Activated CD4-positive, alpha-beta memory T cell treated with anti-CD3 and anti-CD28 coated beads, Interleukin-2, amount 10 ng/mL, durations not matched to agents 7 days and 5 days (primary cell): ENCODE results near the gene OR1N2. TPM values are rescaled to one million over a fixed set of nuclear protein-coding genes. Genes with fewer than 3 reads are reported as not detected.
"Not testable (repeated sequence)": the region's sequence is repeated elsewhere in the genome, so short reads cannot be mapped to it uniquely, and the experiment has no call there.

Experiments used
- CTCF ChIA-PET: fragments of 350-600 bp; sonication (Branson Sonifier 250); formaldehyde crosslinking; loops from one replicate; lab custom pipeline; 2021; ENCODE audit warnings: antibody characterized with exemption, inconsistent platforms; lab: Charles Lee
- POLR2A ChIA-PET: fragments of 350-600 bp; sonication (Branson Sonifier 250); formaldehyde crosslinking; loops from one replicate; lab custom pipeline; 2021; ENCODE audit warnings: antibody characterized with exemption; lab: Charles Lee
- DNase-seq: peaks from one replicate; pipeline ENCODE4 v3.0.0-alpha.2; 2020
- H3K27ac Mint-ChIP-seq: one replicate; pipeline ENCODE4 v1.8.0; 2021; ENCODE audit warnings: mild to moderate bottlenecking, mixed read lengths
- H3K27me3 Mint-ChIP-seq: one replicate; pipeline ENCODE4 v1.8.0; 2021; ENCODE audit warnings: mixed read lengths
- H3K36me3 Mint-ChIP-seq: one replicate; pipeline ENCODE4 v1.8.0; 2021; ENCODE audit warnings: low read depth, mixed read lengths
- H3K4me1 Mint-ChIP-seq: one replicate; pipeline ENCODE4 v1.8.0; 2021; ENCODE audit warnings: mixed read lengths
- H3K4me3 Mint-ChIP-seq: one replicate; pipeline ENCODE4 v1.8.0; 2021; ENCODE audit warnings: mild to moderate bottlenecking, mixed read lengths
- H3K9me3 Mint-ChIP-seq: one replicate; pipeline ENCODE4 v1.8.0; 2021; ENCODE audit warnings: mixed read lengths
- total RNA-seq, 2 experiments: library from RNA; stranded (reverse); gene quantifications; one replicate each; pipeline ENCODE4 v1.2.3, GENCODE V29; 2021

Gene OR1N2
- total RNA-seq = not detected

GRCh38 chr9:122552812-122553211 lies at the start of gene OR1N2:
TSS of gene OR1N2 (plus strand) at chr9:122553112. CDS start at chr9:122553212, 100 bp downstream.
- H3K4me3 Mint-ChIP-seq = no peak within 1 kb of the TSS
- H3K27ac Mint-ChIP-seq = no peak within 1 kb of the TSS
- H3K36me3 Mint-ChIP-seq = no peaks in the 10 kb centered on the region
- peaks cover 6% of the 10 kb centered on the region for H3K27me3 Mint-ChIP-seq
- ChIA-PET CTCF (no interaction called here), POLR2A (no interaction called here)
- DNase-seq = no peak
- no peaks in the 10 kb centered on the region for H3K9me3 Mint-ChIP-seq
- H3K4me1 Mint-ChIP-seq = no peaks in the 10 kb centered on the region

GRCh38 chr9:122506964-122507363 lies 45.9 kb upstream of the OR1N2 start:
- Mint-ChIP-seq H3K27ac (no peak overlapping the region), H3K9me3 (no peaks in the 10 kb centered on the region), H3K4me3 (no peak overlapping the region), H3K36me3 (no peaks in the 10 kb centered on the region), H3K4me1 (no peaks in the 10 kb centered on the region), H3K27me3 (peaks cover 33% of the 10 kb centered on the region)
- DNase-seq = no peak
- POLR2A ChIA-PET = no interaction called here
- CTCF ChIA-PET = no interaction called here

DNA sequence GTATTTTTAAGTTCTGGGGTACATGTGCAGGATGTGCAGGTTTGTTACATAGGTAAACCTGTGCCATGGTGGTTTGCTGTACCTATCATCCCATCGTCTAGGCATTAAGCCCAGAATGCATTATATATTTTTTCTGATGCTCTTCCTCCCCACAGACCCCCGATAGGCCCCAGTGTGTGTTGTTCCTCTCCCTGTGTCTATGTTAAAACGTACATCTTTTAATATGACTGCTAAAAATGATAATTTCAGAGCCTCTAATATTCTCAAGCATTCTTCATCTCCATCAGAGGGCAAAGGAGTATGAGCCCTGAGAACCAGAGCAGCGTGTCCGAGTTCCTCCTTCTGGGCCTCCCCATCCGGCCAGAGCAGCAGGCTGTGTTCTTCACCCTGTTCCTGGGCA lies 42.4 kb upstream of the OR1N2 start, which contains the start of gene OR1J2:
TSS of gene OR1J2 (plus strand) at position 301 of the 400 bp plus-strand sequence. CDS start at position 301, 0 bp downstream.
- Mint-ChIP-seq H3K27me3 (peaks cover 34% of the 10 kb centered on the region), H3K9me3 (no peaks in the 10 kb centered on the region)
- CTCF ChIA-PET = no interaction called here

GRCh38 chr9:122518226-122518625 lies 34.7 kb upstream of the OR1N2 start:
- POLR2A ChIA-PET = no interaction called here
- Mint-ChIP-seq H3K4me1 (no peaks in the 10 kb centered on the region), H3K36me3 (no peaks in the 10 kb centered on the region), H3K4me3 (no peak overlapping the region), H3K9me3 (no peaks in the 10 kb centered on the region), H3K27me3 (peaks cover 10% of the 10 kb centered on the region), H3K27ac (no peak overlapping the region)
- DNase-seq = no peak
- CTCF ChIA-PET = no interaction called here

More for the DNA sequence above, 42.4 kb upstream of the OR1N2 start, which contains the start of gene OR1J2:
- POLR2A ChIA-PET = no interaction called here
- Mint-ChIP-seq H3K27ac (no peak within 1 kb of the TSS), H3K36me3 (no peaks in the 10 kb centered on the region), H3K4me3 (no peak within 1 kb of the TSS), H3K4me1 (no peaks in the 10 kb centered on the region)
- DNase-seq = no peak

GRCh38 chr9:122518841-122519240 lies 34.1 kb upstream of the OR1N2 start, which contains the start of gene OR1J4:
TSS of gene OR1J4 (plus strand) at chr9:122519141. CDS start at chr9:122519141, 0 bp downstream.
- DNase-seq = no peak
- POLR2A ChIA-PET = no interaction called here
- Mint-ChIP-seq H3K9me3 (no peaks in the 10 kb centered on the region), H3K4me3 (no peak within 1 kb of the TSS), H3K27me3 (peaks cover 10% of the 10 kb centered on the region), H3K27ac (no peak within 1 kb of the TSS), H3K36me3 (no peaks in the 10 kb centered on the region), H3K4me1 (no peaks in the 10 kb centered on the region)
- CTCF ChIA-PET = no interaction called here

DNA sequence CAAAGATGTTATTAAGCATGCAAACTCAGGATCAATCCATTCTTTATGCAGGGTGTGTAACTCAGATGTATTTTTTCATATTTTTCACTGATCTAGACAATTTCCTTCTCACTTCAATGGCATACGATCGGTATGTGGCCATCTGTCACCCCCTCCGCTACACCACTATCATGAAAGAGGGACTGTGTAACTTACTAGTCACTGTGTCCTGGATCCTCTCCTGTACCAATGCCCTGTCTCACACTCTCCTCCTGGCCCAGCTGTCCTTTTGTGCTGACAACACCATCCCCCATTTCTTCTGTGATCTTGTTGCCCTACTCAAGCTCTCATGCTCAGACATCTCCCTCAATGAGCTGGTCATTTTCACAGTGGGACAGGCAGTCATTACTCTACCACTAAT lies 33.5 kb upstream of the OR1N2 start:
- Mint-ChIP-seq H3K27ac (no peak overlapping the region), H3K27me3 (peaks cover 7% of the 10 kb centered on the region), H3K36me3 (no peaks in the 10 kb centered on the region), H3K4me3 (no peak overlapping the region), H3K9me3 (no peaks in the 10 kb centered on the region), H3K4me1 (no peaks in the 10 kb centered on the region)
- no peak for DNase-seq
- POLR2A ChIA-PET = no interaction called here
- CTCF ChIA-PET = no interaction called here

GRCh38 chr9:122526602-122527001 lies 26.3 kb upstream of the OR1N2 start:
- CTCF ChIA-PET = no interaction called here
- Mint-ChIP-seq H3K27ac (no peak overlapping the region), H3K36me3 (no peaks in the 10 kb centered on the region), H3K9me3 (no peaks in the 10 kb centered on the region), H3K27me3 (peaks cover 2% of the 10 kb centered on the region), H3K4me1 (no peaks in the 10 kb centered on the region), H3K4me3 (no peak overlapping the region)
- no peak for DNase-seq
- POLR2A ChIA-PET = no interaction called here

DNA sequence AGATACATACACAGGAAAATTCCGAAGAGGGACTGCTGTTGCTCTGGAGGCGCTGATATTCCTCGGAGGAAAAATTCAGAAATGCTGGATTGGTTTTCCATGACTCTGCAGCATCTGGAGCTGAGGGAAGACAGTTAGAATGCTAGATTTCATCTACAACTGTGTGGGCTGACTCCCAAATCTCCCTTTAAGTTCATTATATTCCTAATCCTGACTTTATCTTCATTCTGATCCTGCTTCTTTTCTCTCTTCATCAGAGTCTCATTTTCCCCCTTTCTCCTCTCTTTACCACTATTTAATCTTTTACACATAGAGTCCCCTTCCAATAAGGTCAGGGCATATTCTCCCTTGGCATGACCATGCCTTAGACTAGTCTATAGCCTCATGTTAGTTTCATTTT lies 25.7 kb upstream of the OR1N2 start, which contains the start of gene OR1N1:
TSS of gene OR1N1 (minus strand) at position 101 of the 400 bp plus-strand sequence. CDS start at position 101, 0 bp downstream.
- POLR2A ChIA-PET = no interaction called here
- Mint-ChIP-seq H3K27ac (no peak within 1 kb of the TSS), H3K4me3 (no peak within 1 kb of the TSS), H3K36me3 (no peaks in the 10 kb centered on the region), H3K9me3 (no peaks in the 10 kb centered on the region), H3K27me3 (peaks cover 1% of the 10 kb centered on the region), H3K4me1 (no peaks in the 10 kb centered on the region)
- DNase-seq = no peak
- CTCF ChIA-PET = no interaction called here

- H3K27me3 Mint-ChIP-seq, H3K36me3 Mint-ChIP-seq, H3K9me3 Mint-ChIP-seq, CTCF ChIA-PET, H3K27ac Mint-ChIP-seq, H3K4me1 Mint-ChIP-seq, H3K4me3 Mint-ChIP-seq, POLR2A ChIA-PET, DNase-seq: not testable (repeated sequence)
Measured at GRCh38 chr9:122531157-122531556, 21.8 kb upstream of the OR1N2 start.

GRCh38 chr9:122536134-122536533 lies 16.8 kb upstream of the OR1N2 start:
- ChIA-PET CTCF (no interaction called here), POLR2A (no interaction called here)
- Mint-ChIP-seq H3K27ac (no peak overlapping the region), H3K4me1 (no peaks in the 10 kb centered on the region), H3K27me3 (no peaks in the 10 kb centered on the region), H3K4me3 (no peak overlapping the region), H3K9me3 (peaks cover 2% of the 10 kb centered on the region), H3K36me3 (no peaks in the 10 kb centered on the region)
- DNase-seq = no peak

GRCh38 chr9:122537066-122537465 lies 15.8 kb upstream of the OR1N2 start:
- H3K4me1 Mint-ChIP-seq, CTCF ChIA-PET, DNase-seq, H3K27me3 Mint-ChIP-seq, POLR2A ChIA-PET, H3K36me3 Mint-ChIP-seq, H3K4me3 Mint-ChIP-seq, H3K27ac Mint-ChIP-seq, H3K9me3 Mint-ChIP-seq: not testable (repeated sequence)

DNA sequence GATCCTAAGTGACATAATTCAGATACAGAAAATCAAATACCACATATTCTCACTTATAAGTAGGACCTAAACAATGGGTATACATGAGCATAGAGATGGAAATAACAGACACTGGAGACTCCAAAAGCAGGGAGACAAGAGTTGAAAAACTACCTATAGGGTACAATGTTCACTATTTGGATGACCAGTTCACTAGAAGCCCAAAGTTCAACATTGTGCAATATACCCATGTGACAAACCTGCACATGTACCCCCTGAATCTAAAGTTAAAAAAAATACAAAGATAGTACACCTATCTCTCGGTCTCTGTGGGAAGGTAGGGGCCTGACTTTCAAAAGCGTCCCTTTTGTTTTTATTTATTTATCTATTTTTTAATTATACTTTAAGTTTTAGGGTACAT lies 14.2 kb upstream of the OR1N2 start:
- H3K4me3 Mint-ChIP-seq = no peak overlapping the region

DNA sequence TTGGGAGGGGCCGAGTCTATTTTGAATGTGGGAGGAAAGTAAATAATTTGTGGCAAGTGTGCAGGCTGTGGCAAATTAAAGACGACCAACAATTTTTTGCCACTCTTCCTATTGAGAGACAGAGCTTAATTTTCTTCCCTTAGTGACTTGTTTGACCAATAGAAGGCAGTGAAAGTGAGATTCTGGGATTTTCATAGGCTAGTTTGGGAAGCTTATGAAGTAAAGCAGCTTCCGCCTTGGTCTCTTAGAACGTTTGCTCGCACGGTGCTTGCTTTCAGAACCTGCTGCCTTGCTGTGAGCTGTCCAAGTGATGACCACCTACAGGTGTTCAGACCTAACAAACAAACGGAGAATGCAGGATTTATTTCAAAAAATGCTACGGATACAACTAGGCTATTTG lies 6.7 kb upstream of the OR1N2 start:
- Mint-ChIP-seq H3K9me3 (no peaks in the 10 kb centered on the region), H3K36me3 (no peaks in the 10 kb centered on the region), H3K4me1 (no peaks in the 10 kb centered on the region), H3K27ac (no peak overlapping the region), H3K4me3 (no peak overlapping the region), H3K27me3 (no peaks in the 10 kb centered on the region)
- CTCF ChIA-PET = no interaction called here
- DNase-seq = no peak
- POLR2A ChIA-PET = no interaction called here

More for the DNA sequence above, 14.2 kb upstream of the OR1N2 start:
- ChIA-PET CTCF (no interaction called here), POLR2A (no interaction called here)
- Mint-ChIP-seq H3K36me3 (no peaks in the 10 kb centered on the region), H3K27ac (no peak overlapping the region), H3K4me1 (no peaks in the 10 kb centered on the region), H3K9me3 (peaks cover 2% of the 10 kb centered on the region), H3K27me3 (no peaks in the 10 kb centered on the region)
- DNase-seq = no peak

DNA sequence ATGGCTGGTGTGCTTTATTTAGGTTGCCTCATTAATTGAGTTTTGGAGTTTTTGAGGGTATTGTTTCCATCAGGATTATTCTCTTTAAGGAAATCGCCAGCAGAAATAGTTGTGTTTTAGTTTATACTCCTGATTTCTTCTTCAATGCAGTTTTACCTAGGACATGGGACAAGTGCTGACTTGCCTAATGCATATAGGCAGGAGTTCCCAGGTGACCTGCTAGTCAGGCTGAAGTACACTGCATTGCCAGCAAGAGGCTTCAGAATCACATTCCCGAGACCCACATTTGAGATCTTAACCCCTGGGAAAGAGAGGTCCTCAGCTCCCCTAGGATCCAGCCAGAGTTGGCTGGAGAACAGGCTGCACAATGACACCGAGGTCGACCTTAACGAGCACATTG lies 1.5 kb upstream of the OR1N2 start:
- H3K4me3 Mint-ChIP-seq = no peak overlapping the region
- CTCF ChIA-PET = no interaction called here
- H3K27ac Mint-ChIP-seq = no peak overlapping the region
- POLR2A ChIA-PET = no interaction called here
- H3K27me3 Mint-ChIP-seq = peaks cover 6% of the 10 kb centered on the region
- no peaks in the 10 kb centered on the region for H3K36me3 Mint-ChIP-seq
- H3K4me1 Mint-ChIP-seq = no peaks in the 10 kb centered on the region
- no peaks in the 10 kb centered on the region for H3K9me3 Mint-ChIP-seq
- DNase-seq = no peak
